Esophagus squamous epithelium (tissue), 5 donors: ENCODE measurements around the gene PSMD8. TPM values are rescaled to one million over a fixed set of nuclear protein-coding genes. Genes with fewer than 3 reads are reported as not detected.

Experiments used
- DNase-seq: peaks from one replicate; lab custom pipeline; 2025; lab: John Stamatoyannopoulos, UW
- H3K27ac ChIP-seq, 4 donors: fragments of 200-600 bp; sonication (generic); one replicate each; pipeline ENCODE4 v1.5.1; 2016 to 2019; ENCODE audit warnings: mild to moderate bottlenecking in 1 of 4
- H3K27me3 ChIP-seq, 4 donors: fragments of 200-600 bp; sonication (generic); 1 replicate in 3 of 4; 2 replicates in 1 of 4; pipeline versions ENCODE4 v1.5.1 to v1.6.0; 2017 to 2021; ENCODE audit warnings: antibody characterized with exemption in 1 of 4
- H3K36me3 ChIP-seq, 3 donors: fragments of 200-600 bp; sonication (generic); one replicate each; pipeline ENCODE4 v1.5.1; 2016 to 2019
- H3K4me1 ChIP-seq, 3 donors: fragments of 200-600 bp; sonication (generic); one replicate each; pipeline ENCODE4 v1.5.1; 2017 to 2019
- H3K4me3 ChIP-seq, 4 donors: fragments of 200-600 bp; sonication (generic); 1 replicate in 3 of 4; 2 replicates in 1 of 4; pipeline ENCODE4 v1.5.1; 2016 to 2019; ENCODE audit warnings: mild to moderate bottlenecking in 2 of 4, moderate library complexity in 1 of 4
- H3K9me3 ChIP-seq, 3 donors: fragments of 200-600 bp; sonication (generic); one replicate each; pipeline ENCODE4 v1.5.1; 2016 to 2019
- POLR2A ChIP-seq, 4 donors: fragments of 450-650 bp; IDR thresholded peaks; one replicate each; pipeline ENCODE4 v1.6.1; 2017; ENCODE audit warnings: antibody characterized with exemption in 4 of 4, mild to moderate bottlenecking in 4 of 4, moderate library complexity in 3 of 4
- WGBS, 2 donors: methylation state at CpG; one replicate each; pipeline ENCODE4 v1.1.5; 2018; 5-methylcytosine and 5-hydroxymethylcytosine counted together
- intact Hi-C: fragments of 100-400 bp; cut with DNase I; formaldehyde crosslinking; loops from one replicate; pipeline ENCODE4 v1.15.0; 2022
- total RNA-seq, 4 donors: library from RNA; depleted of rRNA; stranded (reverse); fragments of >200 nt; gene quantifications; one replicate each; pipeline ENCODE4 v1.1.0, GENCODE V29; 2016
- TF ChIP-seq, protein P1 (sequence below), 6 experiments: fragments of 450-650 bp in 4 of 6; fragments of 200-600 bp in 2 of 6; sonication (generic) in 2 of 6; IDR thresholded peaks; one replicate each; pipeline ENCODE4 v1.5.1; 2016 to 2019; ENCODE audit warnings: antibody characterized with exemption in 6 of 6, mild to moderate bottlenecking in 4 of 6, moderate library complexity in 4 of 6
- donor health status: DM: yes; HTN: yes; CAD: no.

PSMD8 gene
- total RNA-seq, 4 donors from 2014 or later, result 172 to 231 (median 197) TPM

DNA sequence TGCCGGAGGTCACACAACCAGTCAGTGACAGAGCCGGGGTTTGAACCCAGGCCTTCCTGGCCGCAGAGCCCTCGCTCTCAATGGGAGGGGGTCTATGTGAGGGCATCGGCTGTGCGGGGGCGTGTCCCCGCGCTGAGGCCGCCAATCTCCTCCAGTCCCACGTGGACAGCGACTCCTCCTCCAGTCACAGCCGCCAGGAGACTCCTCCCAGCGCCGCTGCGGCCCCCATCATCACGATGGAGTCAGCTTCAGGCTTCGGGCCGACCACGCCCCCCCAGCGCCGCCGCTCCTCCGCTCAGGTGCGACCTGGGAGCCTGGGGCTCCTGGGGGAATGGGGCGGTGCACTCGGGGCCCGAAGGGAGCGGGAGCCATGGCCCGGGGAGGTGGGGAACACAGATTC is 20.1 kb downstream of the PSMD8 start:
- no peaks in the 10 kb centered on the region for H3K36me3 ChIP-seq
- H3K4me1 ChIP-seq, result peaks cover 5 to 32% (median 6%) of the 10 kb centered on the region in 3 donors
- WGBS, 2 donors, result 15 to 44% methylated on average over 2 to 7 of the region's 30 CpGs
- no peak for DNase-seq
- intact Hi-C loops, result no loop called here
- TF ChIP-seq, protein P1, sequence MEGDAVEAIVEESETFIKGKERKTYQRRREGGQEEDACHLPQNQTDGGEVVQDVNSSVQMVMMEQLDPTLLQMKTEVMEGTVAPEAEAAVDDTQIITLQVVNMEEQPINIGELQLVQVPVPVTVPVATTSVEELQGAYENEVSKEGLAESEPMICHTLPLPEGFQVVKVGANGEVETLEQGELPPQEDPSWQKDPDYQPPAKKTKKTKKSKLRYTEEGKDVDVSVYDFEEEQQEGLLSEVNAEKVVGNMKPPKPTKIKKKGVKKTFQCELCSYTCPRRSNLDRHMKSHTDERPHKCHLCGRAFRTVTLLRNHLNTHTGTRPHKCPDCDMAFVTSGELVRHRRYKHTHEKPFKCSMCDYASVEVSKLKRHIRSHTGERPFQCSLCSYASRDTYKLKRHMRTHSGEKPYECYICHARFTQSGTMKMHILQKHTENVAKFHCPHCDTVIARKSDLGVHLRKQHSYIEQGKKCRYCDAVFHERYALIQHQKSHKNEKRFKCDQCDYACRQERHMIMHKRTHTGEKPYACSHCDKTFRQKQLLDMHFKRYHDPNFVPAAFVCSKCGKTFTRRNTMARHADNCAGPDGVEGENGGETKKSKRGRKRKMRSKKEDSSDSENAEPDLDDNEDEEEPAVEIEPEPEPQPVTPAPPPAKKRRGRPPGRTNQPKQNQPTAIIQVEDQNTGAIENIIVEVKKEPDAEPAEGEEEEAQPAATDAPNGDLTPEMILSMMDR (IDR thresholded peaks at IDR 0.05), result no peak
- peak in 1 of 4 donors; percentile 16 for TF ChIP-seq POLR2A (IDR thresholded peaks at IDR 0.05)
- no peak overlapping the region for H3K27ac ChIP-seq
- H3K27me3 ChIP-seq, result peaks cover 0 to 70% (median 0%) of the 10 kb centered on the region in 4 donors
- peak overlapping the region in 3 of 4 donors; percentile 33 to 60 (median 50) for H3K4me3 ChIP-seq
- no peaks in the 10 kb centered on the region for H3K9me3 ChIP-seq

DNA sequence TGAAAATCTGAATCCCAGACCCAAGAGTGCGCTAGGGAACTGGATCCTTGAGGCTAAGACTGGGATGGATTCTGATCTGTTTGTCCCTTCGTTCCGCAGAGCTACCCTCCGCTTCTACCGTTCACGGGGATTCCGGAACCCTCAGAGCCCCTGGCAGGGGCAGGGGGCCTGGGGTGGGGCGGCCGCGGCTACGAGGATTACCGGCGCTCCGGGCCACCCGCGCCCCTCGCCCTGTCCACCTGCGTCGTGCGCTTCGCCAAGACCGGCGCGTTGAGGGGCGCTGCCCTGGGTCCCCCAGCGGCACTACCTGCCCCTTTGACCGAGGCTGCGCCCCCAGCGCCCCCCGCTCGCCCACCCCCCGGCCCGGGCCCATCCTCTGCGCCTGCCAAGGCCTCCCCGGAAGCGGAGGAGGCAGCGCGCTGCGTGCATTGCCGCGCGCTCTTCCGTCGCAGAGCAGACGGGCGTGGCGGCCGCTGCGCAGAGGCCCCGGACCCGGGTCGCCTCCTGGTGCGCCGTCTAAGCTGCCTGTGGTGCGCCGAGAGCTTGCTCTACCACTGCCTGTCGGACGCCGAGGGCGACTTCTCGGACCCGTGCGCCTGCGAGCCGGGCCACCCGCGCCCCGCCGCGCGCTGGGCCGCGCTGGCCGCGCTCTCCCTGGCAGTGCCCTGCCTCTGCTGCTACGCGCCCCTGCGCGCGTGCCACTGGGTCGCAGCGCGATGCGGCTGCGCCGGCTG is 21.2 kb downstream of the PSMD8 start:
- Histone ChIP-seq H3K27ac (peak overlapping the region in 3 of 4 donors; percentile 12 to 55 (median 38)), H3K27me3 (peaks cover 0 to 73% (median 2%) of the 10 kb centered on the region in 4 donors), H3K4me1 (peaks cover 4 to 25% (median 4%) of the 10 kb centered on the region in 3 donors), H3K4me3 (peak overlapping the region; percentile 30 to 60 (median 42)), H3K36me3 (no peaks in the 10 kb centered on the region), H3K9me3 (no peaks in the 10 kb centered on the region)
- WGBS, 2 donors, result 23 to 29% methylated on average over 13 to 26 of the region's 86 CpGs
- DNase-seq, result no peak
- peak in 1 of 4 donors; percentile 32 for TF ChIP-seq POLR2A (IDR thresholded peaks at IDR 0.05)
- TF ChIP-seq, protein P1 (IDR thresholded peaks at IDR 0.05), result no peak
- intact Hi-C loops, result no loop called here

DNA sequence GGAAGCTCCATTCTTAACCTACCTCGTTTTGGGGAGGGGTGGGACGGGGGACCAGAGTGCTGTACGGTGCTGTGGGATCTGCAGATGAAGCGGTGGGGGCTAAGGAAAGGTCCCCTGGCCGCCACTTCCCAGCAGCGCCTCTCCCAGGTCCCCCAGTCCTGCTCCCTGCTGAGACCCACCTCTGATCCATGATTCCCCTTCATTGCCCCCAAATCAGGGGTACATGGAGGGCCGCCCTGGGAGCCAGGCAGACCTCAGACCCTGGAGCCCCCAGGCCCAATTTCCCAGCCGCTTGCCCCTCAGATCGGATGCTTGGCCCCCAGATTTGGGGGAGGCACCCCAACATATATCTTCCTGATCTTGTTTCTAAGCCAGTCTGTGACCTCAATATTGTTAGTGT is 24.7 kb downstream of the PSMD8 start:
- WGBS, 2 donors, result 62 to 82% methylated on average over 4 to 5 of the region's 9 CpGs
- Histone ChIP-seq H3K36me3 (no peaks in the 10 kb centered on the region), H3K4me1 (peaks cover 7 to 36% (median 14%) of the 10 kb centered on the region in 3 donors), H3K27me3 (peaks cover 0 to 69% (median 2%) of the 10 kb centered on the region in 4 donors), H3K9me3 (no peaks in the 10 kb centered on the region), H3K27ac (no peak overlapping the region), H3K4me3 (no peak overlapping the region)
- intact Hi-C loops, result no loop called here
- DNase-seq, result no peak
- no peak for TF ChIP-seq POLR2A (IDR thresholded peaks at IDR 0.05)
- TF ChIP-seq, protein P1 (IDR thresholded peaks at IDR 0.05), result no peak

DNA sequence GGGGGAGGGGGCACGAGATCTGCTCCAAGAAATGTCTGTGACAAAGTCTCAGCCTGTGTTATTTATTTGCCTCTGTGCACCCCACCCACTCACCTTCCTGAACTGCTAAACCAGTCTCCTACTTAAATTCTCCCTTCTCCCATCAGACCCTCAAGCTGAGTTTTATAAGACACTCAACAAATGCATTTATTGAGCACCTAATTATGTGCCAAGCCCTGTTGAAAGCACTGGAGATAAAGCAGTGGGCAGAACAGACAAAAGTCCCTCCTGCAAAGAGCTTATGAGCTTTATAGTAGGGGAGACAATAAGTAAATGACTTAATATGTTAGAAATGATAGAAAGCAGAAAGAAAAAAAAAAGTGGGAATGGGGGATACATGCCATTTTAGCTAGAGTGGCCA is 25.2 kb downstream of the PSMD8 start:
- WGBS, 2 donors, result 56 to 60% methylated on average over 1 of the region's 1 CpG
- Histone ChIP-seq H3K9me3 (no peaks in the 10 kb centered on the region), H3K27me3 (peaks cover 0 to 64% (median 2%) of the 10 kb centered on the region in 4 donors), H3K27ac (no peak overlapping the region), H3K4me1 (peaks cover 8 to 36% (median 16%) of the 10 kb centered on the region in 3 donors), H3K36me3 (no peaks in the 10 kb centered on the region), H3K4me3 (no peak overlapping the region)
- DNase-seq, result no peak
- intact Hi-C loops, result no loop called here
- TF ChIP-seq, protein P1 (IDR thresholded peaks at IDR 0.05), result no peak
- TF ChIP-seq POLR2A (IDR thresholded peaks at IDR 0.05), result no peak

DNA sequence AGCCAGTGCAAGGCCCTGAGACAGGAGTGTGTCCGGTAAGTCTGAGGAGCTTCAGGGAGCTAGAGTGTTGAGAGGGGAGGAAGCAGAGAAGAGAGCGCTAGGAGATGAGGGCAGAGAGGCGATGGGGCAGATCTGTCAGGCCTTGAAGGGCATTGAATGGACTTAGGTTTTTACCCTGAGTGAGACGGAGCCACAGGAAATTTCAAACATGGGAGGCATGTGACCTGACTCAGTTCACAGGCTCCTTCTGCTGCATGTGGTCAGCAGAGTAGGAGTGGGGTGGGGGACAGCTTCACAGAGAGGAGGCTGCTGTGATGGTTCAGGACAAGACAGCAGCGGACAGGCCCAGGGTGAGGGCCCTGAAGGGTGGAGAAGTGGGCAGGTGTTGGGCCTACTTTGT is 26.0 kb downstream of the PSMD8 start:
- intact Hi-C loops, result no loop called here
- TF ChIP-seq POLR2A (IDR thresholded peaks at IDR 0.05), result no peak
- TF ChIP-seq, protein P1 (IDR thresholded peaks at IDR 0.05), result no peak
- peaks cover 0 to 56% (median 2%) of the 10 kb centered on the region in 4 donors for H3K27me3 ChIP-seq
- H3K4me1 ChIP-seq, result peaks cover 5 to 32% (median 15%) of the 10 kb centered on the region in 3 donors
- no peak overlapping the region for H3K4me3 ChIP-seq
- no peak overlapping the region for H3K27ac ChIP-seq
- peaks cover 0 to 7% (median 5%) of the 10 kb centered on the region in 3 donors for H3K36me3 ChIP-seq
- H3K9me3 ChIP-seq, result no peaks in the 10 kb centered on the region
- no peak for DNase-seq
- WGBS, 2 donors, result 69 to 80% methylated on average over 5 of the region's 5 CpGs
